ENCODE measurements around the gene TEKT2. TPM values are rescaled to one million over a fixed set of nuclear protein-coding genes. Genes with fewer than 3 reads are reported as not detected.

TEKT2 gene
- total RNA-seq, 4 donors from 2014 or later, result 0.38 TPM; not detected in 3

GRCh38 chr1:36092798-36093185 is 8.9 kb downstream of the TEKT2 start:
- 93 to 95% methylated on average over 9 of the region's 9 CpGs for whole genome bisulfite sequencing, 2 donors
- intact Hi-C loops (cut with DNase I; ENCODE audit: low total_unique reads), result no loop called here
- no peak overlapping the region for H3K4me3 ChIP-seq (ENCODE audit: low read depth, poor library complexity, severe bottlenecking)
- no peak for TF ChIP-seq CTCF (IDR thresholded peaks at IDR 0.05)
- TF ChIP-seq POLR2A (IDR thresholded peaks at IDR 0.05), result no peak
- no peak for DNase-seq (ENCODE audit: low spot score in 2 of 2)

GRCh38 chr1:36093226-36093625 is 9.3 kb downstream of the TEKT2 start:
- no peak for DNase-seq (ENCODE audit: low spot score in 2 of 2)
- intact Hi-C loops (cut with DNase I; ENCODE audit: low total_unique reads), result no loop called here
- H3K4me3 ChIP-seq (ENCODE audit: low read depth, poor library complexity, severe bottlenecking), result no peak overlapping the region
- TF ChIP-seq CTCF (IDR thresholded peaks at IDR 0.05) (no peak), POLR2A (IDR thresholded peaks at IDR 0.05) (no peak)
- WGBS, 2 donors, result 78 to 80% methylated on average over 6 to 7 of the region's 7 CpGs

- no peak for TF ChIP-seq CTCF (IDR thresholded peaks at IDR 0.05)
- H3K4me3 ChIP-seq (ENCODE audit: low read depth, poor library complexity, severe bottlenecking), result no peak overlapping the region
- intact Hi-C loops (cut with DNase I; ENCODE audit: low total_unique reads), result no loop called here
- no peak for DNase-seq (ENCODE audit: low spot score in 2 of 2)
- whole genome bisulfite sequencing, 2 donors, result 49 to 50% methylated on average over 3 of the region's 3 CpGs
Measured at GRCh38 chr1:36093929-36094328, 10.0 kb downstream of the TEKT2 start.

GRCh38 chr1:36094621-36095061 is 10.7 kb downstream of the TEKT2 start:
- intact Hi-C loops (cut with DNase I; ENCODE audit: low total_unique reads), result no loop called here
- DNase-seq (ENCODE audit: low spot score in 2 of 2), result no peak
- no peak overlapping the region for H3K4me3 ChIP-seq (ENCODE audit: low read depth, poor library complexity, severe bottlenecking)
- TF ChIP-seq CTCF (IDR thresholded peaks at IDR 0.05) (no peak), POLR2A (IDR thresholded peaks at IDR 0.05) (no peak)
- 53 to 60% methylated on average over 7 to 8 of the region's 8 CpGs for WGBS, 2 donors

- H3K4me3 ChIP-seq (ENCODE audit: low read depth, poor library complexity, severe bottlenecking), result no peak overlapping the region
- intact Hi-C loops (cut with DNase I; ENCODE audit: low total_unique reads), result no loop called here
- DNase-seq (ENCODE audit: low spot score in 2 of 2), result no peak
- 74 to 83% methylated on average over 15 of the region's 15 CpGs for WGBS, 2 donors
- no peak for TF ChIP-seq CTCF (IDR thresholded peaks at IDR 0.05)
- no peak for TF ChIP-seq POLR2A (IDR thresholded peaks at IDR 0.05)
Measured at GRCh38 chr1:36095760-36096405, 12.0 kb downstream of the TEKT2 start.

Data from lower leg skin (tissue), 4 donors.